Endothelial cell (in vitro differentiated cells): ENCODE results near the gene KIF5C. TPM values are rescaled to one million over a fixed set of nuclear protein-coding genes. Genes with fewer than 3 reads are reported as not detected.

Source experiments
- DNase-seq: peaks from one replicate; pipeline ENCODE4 v3.0.0; 2021; ENCODE audit warnings: low spot score
- H3K27ac Mint-ChIP-seq: one replicate; pipeline ENCODE4 v1.8.0; 2021; ENCODE audit warnings: mixed read lengths, inconsistent platforms; ENCODE audit not compliant: unreplicated experiment
- H3K27me3 Mint-ChIP-seq: one replicate; pipeline ENCODE4 v1.8.0; 2021; ENCODE audit warnings: mild to moderate bottlenecking, moderate library complexity, mixed read lengths, inconsistent platforms; ENCODE audit not compliant: unreplicated experiment
- H3K36me3 Mint-ChIP-seq: one replicate; pipeline ENCODE4 v1.8.0; 2021; ENCODE audit warnings: mild to moderate bottlenecking, low read depth, mixed read lengths, inconsistent platforms; ENCODE audit not compliant: unreplicated experiment
- H3K4me1 Mint-ChIP-seq: one replicate; pipeline ENCODE4 v1.8.0; 2021; ENCODE audit warnings: mild to moderate bottlenecking, mixed read lengths, inconsistent platforms; ENCODE audit not compliant: unreplicated experiment
- H3K4me3 Mint-ChIP-seq: one replicate; pipeline ENCODE4 v1.8.0; 2021; ENCODE audit warnings: mild to moderate bottlenecking, mixed read lengths, inconsistent platforms; ENCODE audit not compliant: unreplicated experiment
- H3K9me3 Mint-ChIP-seq: one replicate; pipeline ENCODE4 v1.8.0; 2021; ENCODE audit warnings: mixed read lengths, inconsistent platforms; ENCODE audit not compliant: unreplicated experiment
- CTCF ChIP-seq: fragments of 200-600 bp; sonication (generic); IDR thresholded peaks from one replicate; pipeline ENCODE4 v1.5.0; 2021; ENCODE audit warnings: antibody characterized with exemption; ENCODE audit not compliant: unreplicated experiment
- total RNA-seq: library from RNA; stranded (reverse); fragmentation: NEBNext Ultra II Directional; extraction: Animal tissue kit (Norgen Biotek cat#: 25700); gene quantifications from one replicate; pipeline ENCODE4 v1.2.1, GENCODE V29; 2021; ENCODE audit not compliant: unreplicated experiment

Gene KIF5C
- total RNA-seq, 1 donor from 2014 or later, result 50.6 TPM

GRCh38 chr2:148903294-148903693 lies 28.3 kb downstream of the KIF5C start:
- no peak for DNase-seq
- Mint-ChIP-seq H3K27ac (no peak overlapping the region), H3K27me3 (peaks cover 4% of the 10 kb centered on the region), H3K9me3 (no peaks in the 10 kb centered on the region), H3K4me1 (peaks cover 26% of the 10 kb centered on the region), H3K36me3 (peaks cover 15% of the 10 kb centered on the region), H3K4me3 (no peak overlapping the region)
- no peak for TF ChIP-seq CTCF

- Mint-ChIP-seq H3K4me1 (peaks cover 25% of the 10 kb centered on the region), H3K27ac (no peak overlapping the region), H3K9me3 (no peaks in the 10 kb centered on the region)
Observed at GRCh38 chr2:148903979-148904378, 29.0 kb downstream of the KIF5C start.

GRCh38 chr2:148906124-148906523 lies 31.1 kb downstream of the KIF5C start:
- Mint-ChIP-seq H3K9me3 (no peaks in the 10 kb centered on the region), H3K27ac (no peak overlapping the region), H3K27me3 (peaks cover 4% of the 10 kb centered on the region), H3K4me3 (no peak overlapping the region), H3K4me1 (peaks cover 31% of the 10 kb centered on the region), H3K36me3 (peaks cover 15% of the 10 kb centered on the region)
- no peak for DNase-seq
- no peak for TF ChIP-seq CTCF

More at GRCh38 chr2:148903979-148904378, 29.0 kb downstream of the KIF5C start:
- no peak for DNase-seq
- no peak for TF ChIP-seq CTCF
- Mint-ChIP-seq H3K36me3 (peaks cover 15% of the 10 kb centered on the region), H3K4me3 (no peak overlapping the region), H3K27me3 (peaks cover 4% of the 10 kb centered on the region)

GRCh38 chr2:148907085-148907785 lies 32.2 kb downstream of the KIF5C start:
- no peak overlapping the region for H3K4me3 Mint-ChIP-seq
- H3K9me3 Mint-ChIP-seq, result no peaks in the 10 kb centered on the region
- peaks cover 36% of the 10 kb centered on the region for H3K4me1 Mint-ChIP-seq
- no peak for TF ChIP-seq CTCF
- no peak overlapping the region for H3K27ac Mint-ChIP-seq
- peaks cover 15% of the 10 kb centered on the region for H3K36me3 Mint-ChIP-seq
- H3K27me3 Mint-ChIP-seq, result peaks cover 4% of the 10 kb centered on the region
- no peak for DNase-seq

- Mint-ChIP-seq H3K4me3 (no peak overlapping the region), H3K9me3 (no peaks in the 10 kb centered on the region)
- no peak for DNase-seq
Observed at GRCh38 chr2:148909114-148909513, 34.1 kb downstream of the KIF5C start.

More at GRCh38 chr2:148909114-148909513, 34.1 kb downstream of the KIF5C start:
- H3K36me3 Mint-ChIP-seq, result peaks cover 18% of the 10 kb centered on the region
- H3K27ac Mint-ChIP-seq, result no peak overlapping the region
- no peak for TF ChIP-seq CTCF
- H3K27me3 Mint-ChIP-seq, result peaks cover 4% of the 10 kb centered on the region
- H3K4me1 Mint-ChIP-seq, result peaks cover 42% of the 10 kb centered on the region
